GM12878 (cell line): ENCODE data around the gene IPO11. TPM values are rescaled to one million over a fixed set of nuclear protein-coding genes. Genes with fewer than 3 reads are reported as not detected.

Source experiments
- ATF3 ChIP-seq: IDR thresholded peaks from 2 replicates; pipeline ENCODE4 v1.6.1; 2011; ENCODE audit warnings: low read depth, mild to moderate bottlenecking, low read length, moderate library complexity, borderline replicate concordance; ENCODE audit errors: extremely low read depth
- CHD2 ChIP-seq: IDR thresholded peaks from 2 replicates; pipeline ENCODE4 v1.6.1; 2011; ENCODE audit warnings: low read depth, low read length, improper control_type of control experiment, borderline replicate concordance
- CUX1 ChIP-seq: IDR thresholded peaks from 2 replicates; pipeline ENCODE4 v1.6.1; 2012; ENCODE audit warnings: improper control_type of control experiment, low read depth, low read length; ENCODE audit not compliant: insufficient replicate concordance
- IKZF2 ChIP-seq, 2 experiments: fragments of 450-650 bp; IDR thresholded peaks; 2 replicates each; pipeline ENCODE4 v1.6.1; 2017; ENCODE audit warnings: mild to moderate bottlenecking in 2 of 2, moderate library complexity in 2 of 2
- MXI1 ChIP-seq: fragments of 150-350 bp; IDR thresholded peaks from 2 replicates; pipeline ENCODE4 v1.6.1; 2011; ENCODE audit warnings: low read depth, mild to moderate bottlenecking, inconsistent platforms, low read length, improper control_type of control experiment
- RELB ChIP-seq: fragments of 450-650 bp; IDR thresholded peaks from 2 replicates; pipeline ENCODE4 v1.6.1; 2017; ENCODE audit warnings: low read depth, mild to moderate bottlenecking, moderate library complexity
- ZBTB11 ChIP-seq: fragments of 450-650 bp; formaldehyde crosslinking; IDR thresholded peaks from 2 replicates; pipeline ENCODE4 v1.5.0; 2022; ENCODE audit warnings: mild to moderate bottlenecking, missing genetic modification characterization
- ZBTB33 ChIP-seq: fragments of 450-650 bp; IDR thresholded peaks from 2 replicates; pipeline ENCODE4 v1.6.1; 2017; ENCODE audit warnings: mild to moderate bottlenecking
- ZBTB40 ChIP-seq: fragments of 450-650 bp; IDR thresholded peaks from 2 replicates; pipeline ENCODE4 v1.6.1; 2016; ENCODE audit warnings: mild to moderate bottlenecking, moderate library complexity, borderline replicate concordance
- polyA plus RNA-seq, 11 experiments: library from polyadenylated mRNA; depleted of rRNA in 4 of 11; unstranded in 6 of 11; stranded (reverse) in 5 of 11; fragments of >200 nt; fragmentation: Nextera tagmentation in 4 of 11; fragmentation: Illumina TruSeq in 1 of 11; extraction: Ambion mirVana in 4 of 11; extraction: Trizol in 1 of 11; gene quantifications; 1 replicate in 1 of 11; 2 replicates in 10 of 11; pipeline versions ENCODE4 v1.2.1 to v1.2.3, GENCODE V29; 2011 to 2016; ENCODE audit warnings: inconsistent platforms in 2 of 11, missing spikeins in 2 of 11, low read depth in 1 of 11
- total RNA-seq, 4 experiments: library from RNA; depleted of rRNA in 3 of 4; stranded (reverse); fragments of >200 nt in 3 of 4; fragmentation: Illumina TruSeq in 1 of 4; extraction: Trizol in 1 of 4; gene quantifications; 2 replicates each; pipeline versions ENCODE4 v1.2.1 to v1.2.3, GENCODE V29; 2013 to 2021

Gene IPO11
- total and polyA plus RNA-seq, 10 of the 15 experiments (the other 5 are each of a cell fraction or from before 2014, with no cell fraction given), result 14.1 to 49.3 (median 29.8) TPM

- TF ChIP-seq ATF3 (no peak), IKZF2 (IDR thresholded peaks at IDR 0.05) (no peak), CUX1 (no peak), RELB (no peak), ZBTB33 (no peak), ZBTB40 (no peak), ZBTB11 (no peak), CHD2 (no peak), MXI1 (no peak)
Observed at GRCh38 chr5:62465985-62466925, 53.7 kb downstream of the IPO11 start (continued).
